HepG2 (cell line): Measurements from ENCODE around the gene NARF. TPM values are rescaled to one million over a fixed set of nuclear protein-coding genes. Genes with fewer than 3 reads are reported as not detected.

ENCODE experiments used
- CAMTA2 ChIP-seq: sonication (generic); formaldehyde crosslinking; IDR thresholded peaks from 2 replicates; pipeline ENCODE4 v1.4.0; 2020; ENCODE audit warnings: mild to moderate bottlenecking, missing genetic modification reagents, borderline replicate concordance
- EHMT2 ChIP-seq: fragments of 200-600 bp; sonication (generic); IDR thresholded peaks from 2 replicates; pipeline ENCODE4 v1.7.0; 2017; ENCODE audit warnings: antibody characterized with exemption, low read depth, low read length, borderline replicate concordance
- HDAC2 ChIP-seq: sonication (generic); formaldehyde crosslinking; IDR thresholded peaks from 2 replicates; pipeline ENCODE4 v1.4.0; 2020; ENCODE audit warnings: missing genetic modification reagents
- ISX ChIP-seq: sonication (generic); formaldehyde crosslinking; conservative IDR thresholded peaks from 2 replicates; pipeline ENCODE4 v1.5.0; 2020; ENCODE audit warnings: missing genetic modification reagents
- JUNB ChIP-seq: sonication (generic); formaldehyde crosslinking; IDR thresholded peaks from 2 replicates; pipeline ENCODE4 v1.8.0; 2022; ENCODE audit warnings: missing genetic modification reagents, mild to moderate bottlenecking, borderline replicate concordance
- MED8 ChIP-seq: sonication (generic); formaldehyde crosslinking; IDR thresholded peaks from 2 replicates; pipeline ENCODE4 v1.8.1; 2023; ENCODE audit warnings: mild to moderate bottlenecking, missing genetic modification reagents; ENCODE audit not compliant: insufficient replicate concordance
- NFKB2 ChIP-seq: sonication (generic); formaldehyde crosslinking; IDR thresholded peaks from 2 replicates; pipeline ENCODE4 v1.4.0; 2020; ENCODE audit warnings: missing genetic modification reagents, borderline replicate concordance
- POLR2AphosphoS5 ChIP-seq: IDR thresholded peaks from 2 replicates; pipeline ENCODE4 v1.6.1; 2012; ENCODE audit warnings: low read depth, low read length
- TARDBP ChIP-seq: sonication (generic); formaldehyde crosslinking; IDR thresholded peaks from 2 replicates; pipeline ENCODE4 v1.8.0; 2022; ENCODE audit warnings: mild to moderate bottlenecking, missing genetic modification reagents
- ZNF510 ChIP-seq: sonication (generic); formaldehyde crosslinking; IDR thresholded peaks from 2 replicates; pipeline ENCODE4 v1.4.0; 2020; ENCODE audit warnings: low read depth, mild to moderate bottlenecking, missing genetic modification reagents
- ZNF605 ChIP-seq: sonication (generic); formaldehyde crosslinking; IDR thresholded peaks from 2 replicates; pipeline ENCODE4 v1.8.0; 2022; ENCODE audit warnings: mild to moderate bottlenecking, missing genetic modification reagents
- ZNF644 ChIP-seq: IDR thresholded peaks from 2 replicates; pipeline ENCODE4 v1.6.1; 2016; ENCODE audit warnings: low read depth
- polyA plus RNA-seq, 8 experiments: library from polyadenylated mRNA; depleted of rRNA in 3 of 8; stranded (reverse) in 7 of 8; unstranded in 1 of 8; fragments of >200 nt; fragmentation: Illumina TruSeq in 4 of 8; extraction: Trizol in 4 of 8; gene quantifications; 2 replicates each; pipeline versions ENCODE4 v1.2.1 to v1.2.3, GENCODE V29; 2011 to 2016; ENCODE audit warnings: low read depth in 4 of 8, missing spikeins in 1 of 8, mixed read lengths in 1 of 8; ENCODE audit not compliant: insufficient read depth in 1 of 8
- total RNA-seq, 5 experiments: library from RNA; depleted of rRNA; stranded (reverse); fragments of >200 nt; fragmentation: Illumina TruSeq; extraction: Trizol; gene quantifications; 2 replicates each; pipeline ENCODE4 v1.2.3, GENCODE V29; 2016; ENCODE audit warnings: low read depth in 1 of 5
- TF ChIP-seq, protein P1 (sequence below): sonication (generic); formaldehyde crosslinking; IDR thresholded peaks from 2 replicates; pipeline ENCODE4 v1.5.1; 2020; ENCODE audit warnings: missing genetic modification reagents, mild to moderate bottlenecking, borderline replicate concordance
- TF ChIP-seq, protein P2 (sequence below): sonication (generic); formaldehyde crosslinking; IDR thresholded peaks from 2 replicates; pipeline ENCODE4 v1.4.0; 2020; ENCODE audit warnings: missing genetic modification reagents
- TF ChIP-seq, protein P3 (sequence below): sonication (generic); formaldehyde crosslinking; conservative IDR thresholded peaks from 2 replicates; pipeline ENCODE4 v1.8.0; 2022; ENCODE audit warnings: low read depth, missing genetic modification reagents
- TF ChIP-seq, protein P4 (sequence below): sonication (generic); formaldehyde crosslinking; IDR thresholded peaks from 2 replicates; pipeline ENCODE4 v1.9.0; 2021; ENCODE audit warnings: missing genetic modification reagents, mild to moderate bottlenecking, borderline replicate concordance
- TF ChIP-seq, protein P5 (sequence below): sonication (generic); formaldehyde crosslinking; IDR thresholded peaks from 2 replicates; pipeline ENCODE4 v1.4.0; 2020; ENCODE audit warnings: missing genetic modification reagents
- TF ChIP-seq, protein P6 (sequence below): sonication (generic); formaldehyde crosslinking; IDR thresholded peaks from 2 replicates; pipeline ENCODE4 v1.4.0; 2020; ENCODE audit warnings: mild to moderate bottlenecking, missing genetic modification reagents

The NARF gene
- total and polyA plus RNA-seq, 2 of the 13 experiments (the other 11 are each of a cell fraction or from before 2014, with no cell fraction given): 61.1 to 144 TPM

DNA sequence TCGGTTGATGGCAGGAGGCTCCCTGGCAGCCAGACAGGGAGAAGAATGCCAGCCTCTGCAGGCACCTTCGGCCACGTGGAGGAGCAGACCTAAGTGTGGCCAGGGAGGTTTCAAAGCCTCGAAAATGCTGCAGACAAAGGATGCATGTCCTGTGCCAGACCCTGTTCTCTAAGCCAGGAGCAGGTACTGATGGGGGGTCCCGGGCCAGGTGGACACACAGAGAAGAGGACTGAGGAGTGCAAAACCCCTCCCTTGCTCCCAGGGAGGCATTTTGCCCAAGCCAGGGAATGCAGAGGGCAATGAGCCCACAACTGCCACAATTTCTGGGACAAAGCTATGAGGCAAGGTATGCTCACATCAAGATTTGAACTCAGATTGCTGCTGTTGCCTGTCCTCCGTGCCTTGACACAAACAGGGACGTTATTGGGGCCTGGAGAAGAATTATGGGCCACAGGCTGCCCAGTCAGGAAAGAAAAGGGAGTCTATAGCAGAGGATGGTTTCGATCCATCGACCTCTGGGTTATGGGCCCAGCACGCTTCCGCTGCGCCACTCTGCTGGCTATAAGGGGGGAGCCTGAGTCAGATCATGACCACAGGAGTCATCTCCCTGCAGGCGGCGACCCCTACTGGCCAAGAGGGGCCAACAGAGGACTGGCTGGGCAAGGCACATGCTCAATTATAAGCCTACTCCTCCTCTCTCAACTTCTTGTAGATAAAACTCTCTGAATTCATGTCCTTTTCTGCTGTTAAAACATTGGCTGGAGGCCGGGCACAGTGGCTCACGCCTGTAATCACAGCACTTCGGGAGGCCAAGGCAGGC, 35.9 kb downstream of the NARF start (continued):
- TF ChIP-seq, protein P1, sequence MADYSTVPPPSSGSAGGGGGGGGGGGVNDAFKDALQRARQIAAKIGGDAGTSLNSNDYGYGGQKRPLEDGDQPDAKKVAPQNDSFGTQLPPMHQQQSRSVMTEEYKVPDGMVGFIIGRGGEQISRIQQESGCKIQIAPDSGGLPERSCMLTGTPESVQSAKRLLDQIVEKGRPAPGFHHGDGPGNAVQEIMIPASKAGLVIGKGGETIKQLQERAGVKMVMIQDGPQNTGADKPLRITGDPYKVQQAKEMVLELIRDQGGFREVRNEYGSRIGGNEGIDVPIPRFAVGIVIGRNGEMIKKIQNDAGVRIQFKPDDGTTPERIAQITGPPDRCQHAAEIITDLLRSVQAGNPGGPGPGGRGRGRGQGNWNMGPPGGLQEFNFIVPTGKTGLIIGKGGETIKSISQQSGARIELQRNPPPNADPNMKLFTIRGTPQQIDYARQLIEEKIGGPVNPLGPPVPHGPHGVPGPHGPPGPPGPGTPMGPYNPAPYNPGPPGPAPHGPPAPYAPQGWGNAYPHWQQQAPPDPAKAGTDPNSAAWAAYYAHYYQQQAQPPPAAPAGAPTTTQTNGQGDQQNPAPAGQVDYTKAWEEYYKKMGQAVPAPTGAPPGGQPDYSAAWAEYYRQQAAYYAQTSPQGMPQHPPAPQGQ (CRISPR knock-in tag): no peak
- peak; percentile 68; the same call in 1 of the 2 replicates for TF ChIP-seq NFKB2
- TF ChIP-seq, protein P2, sequence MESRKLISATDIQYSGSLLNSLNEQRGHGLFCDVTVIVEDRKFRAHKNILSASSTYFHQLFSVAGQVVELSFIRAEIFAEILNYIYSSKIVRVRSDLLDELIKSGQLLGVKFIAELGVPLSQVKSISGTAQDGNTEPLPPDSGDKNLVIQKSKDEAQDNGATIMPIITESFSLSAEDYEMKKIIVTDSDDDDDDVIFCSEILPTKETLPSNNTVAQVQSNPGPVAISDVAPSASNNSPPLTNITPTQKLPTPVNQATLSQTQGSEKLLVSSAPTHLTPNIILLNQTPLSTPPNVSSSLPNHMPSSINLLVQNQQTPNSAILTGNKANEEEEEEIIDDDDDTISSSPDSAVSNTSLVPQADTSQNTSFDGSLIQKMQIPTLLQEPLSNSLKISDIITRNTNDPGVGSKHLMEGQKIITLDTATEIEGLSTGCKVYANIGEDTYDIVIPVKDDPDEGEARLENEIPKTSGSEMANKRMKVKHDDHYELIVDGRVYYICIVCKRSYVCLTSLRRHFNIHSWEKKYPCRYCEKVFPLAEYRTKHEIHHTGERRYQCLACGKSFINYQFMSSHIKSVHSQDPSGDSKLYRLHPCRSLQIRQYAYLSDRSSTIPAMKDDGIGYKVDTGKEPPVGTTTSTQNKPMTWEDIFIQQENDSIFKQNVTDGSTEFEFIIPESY (CRISPR knock-in tag): peak; percentile 93
- no peak for TF ChIP-seq POLR2AphosphoS5
- no peak for TF ChIP-seq MED8
- TF ChIP-seq TARDBP (CRISPR knock-in tag): peak; percentile 97
- TF ChIP-seq JUNB: no peak
- TF ChIP-seq, protein P3, sequence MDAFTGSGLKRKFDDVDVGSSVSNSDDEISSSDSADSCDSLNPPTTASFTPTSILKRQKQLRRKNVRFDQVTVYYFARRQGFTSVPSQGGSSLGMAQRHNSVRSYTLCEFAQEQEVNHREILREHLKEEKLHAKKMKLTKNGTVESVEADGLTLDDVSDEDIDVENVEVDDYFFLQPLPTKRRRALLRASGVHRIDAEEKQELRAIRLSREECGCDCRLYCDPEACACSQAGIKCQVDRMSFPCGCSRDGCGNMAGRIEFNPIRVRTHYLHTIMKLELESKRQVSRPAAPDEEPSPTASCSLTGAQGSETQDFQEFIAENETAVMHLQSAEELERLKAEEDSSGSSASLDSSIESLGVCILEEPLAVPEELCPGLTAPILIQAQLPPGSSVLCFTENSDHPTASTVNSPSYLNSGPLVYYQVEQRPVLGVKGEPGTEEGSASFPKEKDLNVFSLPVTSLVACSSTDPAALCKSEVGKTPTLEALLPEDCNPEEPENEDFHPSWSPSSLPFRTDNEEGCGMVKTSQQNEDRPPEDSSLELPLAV (CRISPR knock-in tag): no peak
- TF ChIP-seq HDAC2 (CRISPR knock-in tag): peak; percentile 96
- peak; percentile 79; the same call in 1 of the 2 replicates for TF ChIP-seq ZNF605 (CRISPR knock-in tag)
- no peak for TF ChIP-seq ISX (CRISPR knock-in tag)
- TF ChIP-seq, protein P4, sequence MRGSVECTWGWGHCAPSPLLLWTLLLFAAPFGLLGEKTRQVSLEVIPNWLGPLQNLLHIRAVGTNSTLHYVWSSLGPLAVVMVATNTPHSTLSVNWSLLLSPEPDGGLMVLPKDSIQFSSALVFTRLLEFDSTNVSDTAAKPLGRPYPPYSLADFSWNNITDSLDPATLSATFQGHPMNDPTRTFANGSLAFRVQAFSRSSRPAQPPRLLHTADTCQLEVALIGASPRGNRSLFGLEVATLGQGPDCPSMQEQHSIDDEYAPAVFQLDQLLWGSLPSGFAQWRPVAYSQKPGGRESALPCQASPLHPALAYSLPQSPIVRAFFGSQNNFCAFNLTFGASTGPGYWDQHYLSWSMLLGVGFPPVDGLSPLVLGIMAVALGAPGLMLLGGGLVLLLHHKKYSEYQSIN: no peak
- peak; percentile 80; the same call in 1 of the 2 replicates for TF ChIP-seq ZNF510
- TF ChIP-seq, protein P5, sequence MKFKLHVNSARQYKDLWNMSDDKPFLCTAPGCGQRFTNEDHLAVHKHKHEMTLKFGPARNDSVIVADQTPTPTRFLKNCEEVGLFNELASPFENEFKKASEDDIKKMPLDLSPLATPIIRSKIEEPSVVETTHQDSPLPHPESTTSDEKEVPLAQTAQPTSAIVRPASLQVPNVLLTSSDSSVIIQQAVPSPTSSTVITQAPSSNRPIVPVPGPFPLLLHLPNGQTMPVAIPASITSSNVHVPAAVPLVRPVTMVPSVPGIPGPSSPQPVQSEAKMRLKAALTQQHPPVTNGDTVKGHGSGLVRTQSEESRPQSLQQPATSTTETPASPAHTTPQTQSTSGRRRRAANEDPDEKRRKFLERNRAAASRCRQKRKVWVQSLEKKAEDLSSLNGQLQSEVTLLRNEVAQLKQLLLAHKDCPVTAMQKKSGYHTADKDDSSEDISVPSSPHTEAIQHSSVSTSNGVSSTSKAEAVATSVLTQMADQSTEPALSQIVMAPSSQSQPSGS: peak; percentile 82
- peak; percentile 60; the same call in 1 of the 2 replicates for TF ChIP-seq ZNF644 (CRISPR knock-in tag)
- TF ChIP-seq EHMT2: no peak
- TF ChIP-seq, protein P6, sequence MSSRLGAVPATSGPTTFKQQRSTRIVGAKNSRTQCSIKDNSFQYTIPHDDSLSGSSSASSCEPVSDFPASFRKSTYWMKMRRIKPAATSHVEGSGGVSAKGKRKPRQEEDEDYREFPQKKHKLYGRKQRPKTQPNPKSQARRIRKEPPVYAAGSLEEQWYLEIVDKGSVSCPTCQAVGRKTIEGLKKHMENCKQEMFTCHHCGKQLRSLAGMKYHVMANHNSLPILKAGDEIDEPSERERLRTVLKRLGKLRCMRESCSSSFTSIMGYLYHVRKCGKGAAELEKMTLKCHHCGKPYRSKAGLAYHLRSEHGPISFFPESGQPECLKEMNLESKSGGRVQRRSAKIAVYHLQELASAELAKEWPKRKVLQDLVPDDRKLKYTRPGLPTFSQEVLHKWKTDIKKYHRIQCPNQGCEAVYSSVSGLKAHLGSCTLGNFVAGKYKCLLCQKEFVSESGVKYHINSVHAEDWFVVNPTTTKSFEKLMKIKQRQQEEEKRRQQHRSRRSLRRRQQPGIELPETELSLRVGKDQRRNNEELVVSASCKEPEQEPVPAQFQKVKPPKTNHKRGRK (CRISPR knock-in tag): no peak
- 0 out of 2 replicates have a peak, but pooled peaks have one; percentile 25 for TF ChIP-seq CAMTA2 (CRISPR knock-in tag)
